ENCODE data around the gene YEATS2. TPM values are rescaled to one million over a fixed set of nuclear protein-coding genes. Genes with fewer than 3 reads are reported as not detected.

YEATS2 gene
- total and polyA plus RNA-seq, 12 donors: 4.9 to 27.1 (median 14.0) TPM

GRCh38 chr3:183814240-183814639, 116.6 kb downstream of the YEATS2 start:
- H3K4me3 ChIP-seq: no peak overlapping the region
- H3K4me1 ChIP-seq (replicated peaks in 1 of 2): peaks cover 0 to 5% of the 10 kb centered on the region in 2 donors
- 96 to 100% (median 100%) methylated on average over 1 of the region's 1 CpG for WGBS, 4 donors
- no peak for DNase-seq
- TF ChIP-seq CTCF (IDR thresholded peaks at IDR 0.05) (no peak), POLR2A (IDR thresholded peaks at IDR 0.05) (no peak)
- no peak overlapping the region for H3K27ac ChIP-seq
- intact Hi-C loops (cut with DNase I): no loop called here
- no peaks in the 10 kb centered on the region for H3K27me3 ChIP-seq
- H3K36me3 ChIP-seq (replicated peaks in 1 of 2): peaks cover 0 to 23% of the 10 kb centered on the region in 2 donors
- no peaks in the 10 kb centered on the region for H3K9me3 ChIP-seq (replicated peaks in 1 of 3)

GRCh38 chr3:183815563-183815940, 118.0 kb downstream of the YEATS2 start:
- Histone ChIP-seq H3K4me3 (no peak overlapping the region), H3K9me3 (replicated peaks in 1 of 3) (no peaks in the 10 kb centered on the region), H3K36me3 (replicated peaks in 1 of 2) (peaks cover 0 to 10% of the 10 kb centered on the region in 2 donors), H3K4me1 (replicated peaks in 1 of 2) (peaks cover 0 to 5% of the 10 kb centered on the region in 2 donors), H3K27ac (no peak overlapping the region), H3K27me3 (no peaks in the 10 kb centered on the region)
- 78 to 90% (median 85%) methylated on average over 9 of the region's 9 CpGs for WGBS, 4 donors
- DNase-seq: no peak
- no peak for TF ChIP-seq CTCF (IDR thresholded peaks at IDR 0.05)
- no peak for TF ChIP-seq POLR2A (IDR thresholded peaks at IDR 0.05)
- intact Hi-C loops (cut with DNase I): no loop called here

GRCh38 chr3:183815951-183816475, 118.4 kb downstream of the YEATS2 start:
- H3K4me1 ChIP-seq (replicated peaks in 1 of 2): peaks cover 0 to 5% of the 10 kb centered on the region in 2 donors
- H3K36me3 ChIP-seq (replicated peaks in 1 of 2): peaks cover 0 to 5% of the 10 kb centered on the region in 2 donors
- TF ChIP-seq POLR2A (IDR thresholded peaks at IDR 0.05) (no peak), CTCF (IDR thresholded peaks at IDR 0.05) (no peak)
- peak in 1 of 7 donors; percentile 1 for DNase-seq
- no peaks in the 10 kb centered on the region for H3K27me3 ChIP-seq
- H3K4me3 ChIP-seq: no peak overlapping the region
- intact Hi-C loops (cut with DNase I): no loop called here
- H3K27ac ChIP-seq: no peak overlapping the region
- WGBS, 4 donors: 86 to 96% (median 88%) methylated on average over 12 of the region's 12 CpGs
- H3K9me3 ChIP-seq (replicated peaks in 1 of 3): no peaks in the 10 kb centered on the region

- Histone ChIP-seq H3K27me3 (no peaks in the 10 kb centered on the region), H3K36me3 (replicated peaks in 1 of 2) (no peaks in the 10 kb centered on the region), H3K4me1 (replicated peaks in 1 of 2) (peaks cover 0 to 5% of the 10 kb centered on the region in 2 donors), H3K27ac (no peak overlapping the region), H3K9me3 (replicated peaks in 1 of 3) (no peaks in the 10 kb centered on the region), H3K4me3 (no peak overlapping the region)
- no peak for DNase-seq
- intact Hi-C loops (cut with DNase I): no loop called here
- WGBS, 4 donors: 90 to 95% (median 94%) methylated on average over 15 to 20 of the region's 20 CpGs
- TF ChIP-seq CTCF (IDR thresholded peaks at IDR 0.05) (no peak), POLR2A (IDR thresholded peaks at IDR 0.05) (no peak)
Observed at GRCh38 chr3:183816681-183817510, 119.3 kb downstream of the YEATS2 start.
